Psoas muscle (tissue), 8 donors: ENCODE results near the gene TCF7L1. TPM values are rescaled to one million over a fixed set of nuclear protein-coding genes. Genes with fewer than 3 reads are reported as not detected.

Experiments used
- ATAC-seq, 4 donors: fragments of 200-7000 bp; cut with Tn5 transposase; one replicate each; pipeline ENCODE4 v1.9.1; 2020; ENCODE audit warnings: moderate library complexity in 3 of 4, mild to moderate bottlenecking in 2 of 4
- DNase-seq, 2 donors: peaks; one replicate each; pipeline ENCODE4 v3.0.0-alpha.2; 2020
- H3K27ac ChIP-seq: fragments of 200-600 bp; one replicate; pipeline ENCODE4 v1.8.0; 2022
- H3K27me3 ChIP-seq, 3 donors: fragments of 200-600 bp in 1 of 3; one replicate each; pipeline versions ENCODE4 v1.6.1 to v1.8.0; 2013 to 2022; ENCODE audit warnings: low read length in 2 of 3, mild to moderate bottlenecking in 2 of 3, moderate library complexity in 1 of 3; ENCODE audit not compliant: insufficient read depth in 3 of 3
- H3K36me3 ChIP-seq, 2 donors: fragments of 200-600 bp in 1 of 2; one replicate each; pipeline versions ENCODE4 v1.6.1 to v1.8.0; 2013 to 2022; ENCODE audit warnings: low read depth in 1 of 2, mild to moderate bottlenecking in 1 of 2, moderate library complexity in 1 of 2; ENCODE audit not compliant: insufficient read depth in 1 of 2
- H3K4me1 ChIP-seq: fragments of 200-600 bp; one replicate; pipeline ENCODE4 v1.8.0; 2022
- H3K4me3 ChIP-seq: fragments of 200-600 bp; one replicate; pipeline ENCODE4 v1.8.0; 2022; ENCODE audit warnings: mild to moderate bottlenecking
- H3K9me3 ChIP-seq: fragments of 200-600 bp; one replicate; pipeline ENCODE4 v1.8.0; 2022
- WGBS, 3 donors: extraction: QIAGEN DNeasy Blood & Tissue Kit; methylation state at CpG; one replicate each; pipeline versions ENCODE4 v1.1.6 to v1.1.7; 2013; 5-methylcytosine and 5-hydroxymethylcytosine counted together
- intact Hi-C, 2 donors: fragments of 100-400 bp; cut with DNase I; formaldehyde crosslinking; loops; one replicate each; pipeline versions ENCODE4 v1.11.0 to v1.14.2; 2022
- long read RNA-seq, 2 donors: library from polyadenylated mRNA; unstranded; transcript quantifications; one replicate each; pipeline ENCODE4 v2.0.0, GENCODE V29; 2021
- polyA plus RNA-seq, 3 donors: library from polyadenylated mRNA; stranded (reverse); fragments of 200-250 nt; gene quantifications; one replicate each; pipeline ENCODE4 v1.2.3, GENCODE V29; 2013
- total RNA-seq, 4 donors: library from RNA; stranded (reverse); fragmentation: NEBNext Ultra II Directional in 2 of 4; extraction: Animal tissue kit (Norgen Biotek cat#: 25700) in 2 of 4; gene quantifications; one replicate each; pipeline versions ENCODE4 v1.2.1 to v1.2.4, GENCODE V29; 2021 to 2023
- TF ChIP-seq, protein P1 (sequence below): fragments of 200-600 bp; IDR thresholded peaks from one replicate; pipeline ENCODE4 v1.8.0; 2022; ENCODE audit warnings: antibody characterized with exemption
- donor health status: healthy with polysubstance abuse.
- donor health status: DM: no; HTN: no; CAD: no; lungs with moderate emphysema.
- donor health status: Bipolar disorder and iron deficiency.
- donor health status: healthy.
- donor health status: DM: yes; HTN: yes; CAD: no.
- donor health status: DM: no; HTN: no; CAD: no.
- donor health status: DM: no; HTN: no; CAD: no.
- donor health status: DM: yes; HTN: yes; CAD: no.

Gene TCF7L1, protein sequence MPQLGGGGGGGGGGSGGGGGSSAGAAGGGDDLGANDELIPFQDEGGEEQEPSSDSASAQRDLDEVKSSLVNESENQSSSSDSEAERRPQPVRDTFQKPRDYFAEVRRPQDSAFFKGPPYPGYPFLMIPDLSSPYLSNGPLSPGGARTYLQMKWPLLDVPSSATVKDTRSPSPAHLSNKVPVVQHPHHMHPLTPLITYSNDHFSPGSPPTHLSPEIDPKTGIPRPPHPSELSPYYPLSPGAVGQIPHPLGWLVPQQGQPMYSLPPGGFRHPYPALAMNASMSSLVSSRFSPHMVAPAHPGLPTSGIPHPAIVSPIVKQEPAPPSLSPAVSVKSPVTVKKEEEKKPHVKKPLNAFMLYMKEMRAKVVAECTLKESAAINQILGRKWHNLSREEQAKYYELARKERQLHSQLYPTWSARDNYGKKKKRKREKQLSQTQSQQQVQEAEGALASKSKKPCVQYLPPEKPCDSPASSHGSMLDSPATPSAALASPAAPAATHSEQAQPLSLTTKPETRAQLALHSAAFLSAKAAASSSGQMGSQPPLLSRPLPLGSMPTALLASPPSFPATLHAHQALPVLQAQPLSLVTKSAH
- total RNA-seq: 10 to 100 TPM in 1 of 4 donors, 1 to 10 TPM in 3; 5.3 to 13.3 (median 8.0) TPM
- polyA plus RNA-seq: 1 to 10 TPM; 2.1 to 6.1 (median 5.6) TPM
- long read RNA-seq, donor 1, partial matches to known transcripts: 0 of 4 reads
- long read RNA-seq, donor 1, other reads (novel, unspliced or antisense): 4 of 4 reads
- long read RNA-seq, donor 2, transcript TCF7L1-201 (12 exons, 2,968 nt): major isoform, 5 of 13 reads
- long read RNA-seq, donor 2, partial matches to known transcripts: 1 of 13 reads
- long read RNA-seq, donor 2, other reads (novel, unspliced or antisense): 7 of 13 reads

DNA sequence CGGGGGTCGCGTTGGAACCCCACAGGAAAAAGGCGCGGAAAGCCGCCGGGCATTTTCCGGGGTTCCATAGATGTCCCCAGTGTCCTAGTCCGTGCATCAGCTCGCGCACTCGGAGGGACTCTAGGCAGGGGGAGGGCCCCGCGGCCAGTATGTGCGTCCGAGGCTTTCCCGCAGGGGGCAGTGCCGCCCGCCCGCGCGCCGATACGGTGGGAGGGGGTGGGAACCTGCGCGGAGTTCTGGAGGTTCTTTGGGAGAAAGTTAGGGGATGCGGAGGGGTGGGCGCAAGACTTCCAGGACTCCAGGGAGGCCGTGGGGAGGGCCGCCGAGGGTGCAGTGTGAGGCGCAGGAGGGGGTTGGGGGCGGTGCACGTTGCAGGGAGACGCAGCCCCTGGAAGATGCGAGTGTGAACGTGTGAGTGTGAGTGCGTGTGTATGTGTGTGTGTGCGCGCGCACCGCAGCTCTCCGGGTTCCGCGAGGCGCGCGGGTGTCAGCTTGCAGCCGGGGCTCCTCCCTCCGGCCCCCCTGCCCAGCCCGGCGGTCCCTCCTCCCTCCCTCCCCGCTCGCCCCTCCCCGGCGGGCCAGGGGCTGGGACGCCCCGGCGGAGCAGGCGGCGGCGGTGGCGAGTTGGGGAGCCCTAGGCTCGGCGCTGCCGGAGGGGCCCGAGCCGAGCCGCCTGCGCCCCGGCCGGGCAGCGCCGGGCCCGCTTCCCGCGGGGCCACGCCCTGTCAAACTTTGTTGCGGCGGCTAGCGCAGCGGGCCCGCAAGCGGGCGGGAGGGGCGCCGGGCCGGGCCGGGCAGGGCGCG lies at the start of gene TCF7L1:
Gene TCF7L1 (plus strand): TSS at position 559 of the 804 bp plus-strand sequence. CDS start 293 bp downstream, outside the sequence.
- intact Hi-C loops: loop anchor here (1.0 to 5.0 kb wide), 5 partner anchors 82 to 167 kb away; no protein-coding TSS in a partner anchor
- Histone ChIP-seq H3K36me3 (no peaks in the 10 kb centered on the region), H3K27ac (peak within 1 kb of the TSS; percentile 47), H3K4me3 (peak within 1 kb of the TSS; percentile 85), H3K9me3 (no peaks in the 10 kb centered on the region), H3K4me1 (peaks cover 8% of the 10 kb centered on the region), H3K27me3 (no peaks in the 10 kb centered on the region)
- WGBS, 3 donors: 0 to 1% (median 1%) methylated on average over 44 to 90 of the region's 91 CpGs
- ATAC-seq (peak; percentile 93 to 96 (median 94)), DNase-seq (peak; percentile 87 to 91)
- TF ChIP-seq, protein P1, sequence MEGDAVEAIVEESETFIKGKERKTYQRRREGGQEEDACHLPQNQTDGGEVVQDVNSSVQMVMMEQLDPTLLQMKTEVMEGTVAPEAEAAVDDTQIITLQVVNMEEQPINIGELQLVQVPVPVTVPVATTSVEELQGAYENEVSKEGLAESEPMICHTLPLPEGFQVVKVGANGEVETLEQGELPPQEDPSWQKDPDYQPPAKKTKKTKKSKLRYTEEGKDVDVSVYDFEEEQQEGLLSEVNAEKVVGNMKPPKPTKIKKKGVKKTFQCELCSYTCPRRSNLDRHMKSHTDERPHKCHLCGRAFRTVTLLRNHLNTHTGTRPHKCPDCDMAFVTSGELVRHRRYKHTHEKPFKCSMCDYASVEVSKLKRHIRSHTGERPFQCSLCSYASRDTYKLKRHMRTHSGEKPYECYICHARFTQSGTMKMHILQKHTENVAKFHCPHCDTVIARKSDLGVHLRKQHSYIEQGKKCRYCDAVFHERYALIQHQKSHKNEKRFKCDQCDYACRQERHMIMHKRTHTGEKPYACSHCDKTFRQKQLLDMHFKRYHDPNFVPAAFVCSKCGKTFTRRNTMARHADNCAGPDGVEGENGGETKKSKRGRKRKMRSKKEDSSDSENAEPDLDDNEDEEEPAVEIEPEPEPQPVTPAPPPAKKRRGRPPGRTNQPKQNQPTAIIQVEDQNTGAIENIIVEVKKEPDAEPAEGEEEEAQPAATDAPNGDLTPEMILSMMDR: peak; percentile 89

DNA sequence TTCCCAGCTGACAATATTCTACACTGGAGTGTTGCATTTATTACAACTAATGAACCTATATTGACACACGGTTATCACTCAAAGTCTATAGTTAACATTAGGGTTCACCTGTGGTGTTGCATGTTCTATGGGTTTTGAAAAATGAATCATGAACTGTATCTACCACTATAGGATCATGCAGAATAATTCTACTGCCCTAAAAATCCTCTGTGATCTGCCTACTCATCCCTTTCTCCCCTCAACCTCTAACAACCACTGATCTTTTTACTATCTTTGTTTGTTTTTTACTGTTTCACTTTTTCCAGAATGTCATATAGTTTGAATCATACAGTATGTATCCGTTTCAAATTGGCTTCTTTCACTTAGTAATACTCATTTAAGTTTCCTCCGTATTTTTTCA lies 47.6 kb upstream of the TCF7L1 start:
- H3K4me1 ChIP-seq: no peaks in the 10 kb centered on the region
- peaks cover 0 to 5% (median 0%) of the 10 kb centered on the region in 3 donors for H3K27me3 ChIP-seq
- no peaks in the 10 kb centered on the region for H3K36me3 ChIP-seq
- peaks cover 7% of the 10 kb centered on the region for H3K9me3 ChIP-seq
- ATAC-seq: no peak
- intact Hi-C loops: no loop called here
- no peak overlapping the region for H3K27ac ChIP-seq
- TF ChIP-seq, protein P1: no peak
- H3K4me3 ChIP-seq: no peak overlapping the region
- WGBS, 3 donors: 75 to 81% (median 76%) methylated on average over 3 of the region's 3 CpGs
- no peak for DNase-seq

DNA sequence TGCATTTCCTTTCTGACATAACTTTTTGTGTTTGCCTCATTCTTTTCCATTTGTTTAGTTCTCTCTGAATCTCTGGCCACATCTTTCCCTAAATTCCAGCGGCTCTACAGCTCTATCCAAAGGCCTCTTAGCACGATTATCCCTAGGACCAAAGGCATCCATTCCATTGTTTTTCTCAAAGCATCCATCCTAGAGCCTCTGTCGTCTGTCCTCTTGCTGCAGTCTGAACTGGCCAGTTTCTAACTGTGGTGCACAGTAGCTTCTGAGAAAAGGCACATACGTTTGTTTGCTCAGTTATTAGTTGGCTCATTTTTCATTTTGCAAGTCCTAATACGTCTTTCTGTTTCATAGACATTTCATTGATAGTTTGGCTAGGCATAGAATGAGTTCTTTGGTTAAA lies 45.7 kb upstream of the TCF7L1 start:
- no peak overlapping the region for H3K4me3 ChIP-seq
- WGBS, 3 donors: 87 to 89% (median 89%) methylated on average over 5 of the region's 5 CpGs

DNA sequence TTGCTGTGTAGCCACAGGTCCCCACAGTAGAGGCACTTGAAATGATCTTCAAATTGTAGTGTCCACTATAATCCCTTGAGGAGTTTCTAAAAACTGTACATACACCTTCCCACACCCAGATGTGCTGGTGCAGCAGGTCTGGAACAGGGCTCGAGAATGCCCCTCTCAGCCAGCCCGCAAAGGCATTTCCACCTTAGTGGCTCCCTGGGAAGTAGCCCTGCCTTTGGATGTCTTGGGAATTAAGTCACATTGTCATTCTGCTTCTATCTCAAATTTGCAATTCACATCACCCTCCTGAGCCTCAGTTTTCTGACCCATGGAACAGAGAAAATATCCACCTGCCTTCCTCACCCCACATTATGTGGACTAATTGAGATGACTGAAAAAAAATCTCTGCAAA lies 44.3 kb upstream of the TCF7L1 start:
- DNase-seq (no peak), ATAC-seq (no peak)
- H3K9me3 ChIP-seq: no peaks in the 10 kb centered on the region
- no peak overlapping the region for H3K27ac ChIP-seq
- H3K4me1 ChIP-seq: no peaks in the 10 kb centered on the region
- WGBS, 3 donors: 76 to 93% (median 92%) methylated on average over 2 of the region's 2 CpGs
- H3K27me3 ChIP-seq: peaks cover 0 to 5% (median 0%) of the 10 kb centered on the region in 3 donors
- no peaks in the 10 kb centered on the region for H3K36me3 ChIP-seq
- TF ChIP-seq, protein P1: no peak
- intact Hi-C loops: no loop called here
- H3K4me3 ChIP-seq: no peak overlapping the region

More for the DNA sequence above, 45.7 kb upstream of the TCF7L1 start:
- H3K27me3 ChIP-seq: peaks cover 0 to 5% (median 0%) of the 10 kb centered on the region in 3 donors
- ATAC-seq: no peak
- H3K36me3 ChIP-seq: no peaks in the 10 kb centered on the region
- H3K4me1 ChIP-seq: no peaks in the 10 kb centered on the region
- H3K9me3 ChIP-seq: no peaks in the 10 kb centered on the region
- H3K27ac ChIP-seq: no peak overlapping the region
- TF ChIP-seq, protein P1: no peak
- intact Hi-C loops: no loop called here
- no peak for DNase-seq
